LoVo (cell line): ENCODE data around the gene CASP2.
"Not testable (repeated sequence)": the region's sequence is repeated elsewhere in the genome, so short reads cannot be mapped to it uniquely, and the experiment has no call there.

Source experiments
- DNase-seq: peaks from one replicate; pipeline ENCODE4 v3.0.0-alpha.2; 2016; ENCODE audit warnings: low spot score

CASP2 gene

DNA sequence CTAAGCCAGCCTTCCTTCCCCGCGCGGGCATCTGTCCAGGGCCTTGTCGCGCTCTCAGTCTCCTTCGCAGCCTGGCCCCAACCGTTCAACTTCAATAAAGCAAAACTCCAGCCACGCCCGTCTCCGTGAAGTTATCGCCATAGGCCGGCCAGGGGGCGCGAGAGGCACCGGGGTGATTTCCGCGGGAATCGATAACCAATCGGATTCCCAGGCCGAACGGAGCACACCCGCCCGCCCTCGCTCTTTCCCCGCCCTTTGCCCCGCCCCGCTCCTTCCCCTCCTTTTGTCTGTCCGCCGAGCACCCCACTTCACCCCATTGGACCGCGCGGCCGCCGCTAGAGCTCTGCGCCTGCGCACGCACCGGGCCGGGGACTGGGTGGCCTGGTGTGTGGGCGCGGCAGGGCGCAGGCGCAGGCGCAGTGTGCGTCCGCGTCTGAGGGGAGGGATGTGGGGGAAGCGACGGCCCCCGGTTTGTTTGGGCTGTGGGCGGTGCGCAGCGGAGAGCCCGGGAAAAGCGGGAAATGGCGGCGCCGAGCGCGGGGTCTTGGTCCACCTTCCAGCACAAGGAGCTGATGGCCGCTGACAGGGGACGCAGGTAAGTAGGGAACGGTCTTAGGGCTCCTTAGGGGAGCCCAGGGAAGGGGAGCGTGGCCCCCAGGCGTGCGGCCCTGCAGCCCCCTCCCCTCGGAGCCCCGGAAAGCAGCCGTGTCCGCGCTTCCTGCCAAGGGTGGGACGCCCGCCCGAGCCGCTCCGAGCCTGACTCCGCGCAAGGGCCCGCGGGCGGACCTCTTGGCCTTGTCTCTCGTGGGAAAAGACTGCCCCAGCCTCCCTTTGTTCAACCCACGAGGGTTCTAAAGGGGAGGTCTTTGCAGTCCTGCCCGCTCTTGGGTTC is at the start of gene CASP2:
Gene CASP2 (plus strand): TSS at position 417 of the 892 bp plus-strand sequence. CDS start 105 bp downstream, at position 522.
- DNase-seq: peak; percentile 99

DNA sequence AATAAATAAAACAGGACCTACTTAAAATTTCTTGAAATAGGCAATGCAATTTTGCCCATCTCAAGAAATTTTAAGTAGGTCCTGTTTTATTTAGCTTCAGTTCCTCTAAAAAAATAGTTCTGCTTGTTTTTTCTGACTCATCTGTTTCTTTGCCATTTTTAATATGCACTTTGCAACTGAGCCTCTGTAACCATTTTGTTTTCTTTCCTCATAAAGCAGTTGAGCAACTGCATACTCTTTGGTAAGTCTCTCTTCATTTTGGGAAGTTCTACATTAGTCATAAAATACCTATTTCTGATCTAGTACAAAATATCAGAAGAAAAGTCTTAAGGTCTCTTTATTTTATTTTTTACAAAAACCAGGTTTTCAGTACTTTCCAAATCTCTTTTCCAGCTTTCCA is 48.3 kb upstream of the CASP2 start:
- no peak for DNase-seq

DNA sequence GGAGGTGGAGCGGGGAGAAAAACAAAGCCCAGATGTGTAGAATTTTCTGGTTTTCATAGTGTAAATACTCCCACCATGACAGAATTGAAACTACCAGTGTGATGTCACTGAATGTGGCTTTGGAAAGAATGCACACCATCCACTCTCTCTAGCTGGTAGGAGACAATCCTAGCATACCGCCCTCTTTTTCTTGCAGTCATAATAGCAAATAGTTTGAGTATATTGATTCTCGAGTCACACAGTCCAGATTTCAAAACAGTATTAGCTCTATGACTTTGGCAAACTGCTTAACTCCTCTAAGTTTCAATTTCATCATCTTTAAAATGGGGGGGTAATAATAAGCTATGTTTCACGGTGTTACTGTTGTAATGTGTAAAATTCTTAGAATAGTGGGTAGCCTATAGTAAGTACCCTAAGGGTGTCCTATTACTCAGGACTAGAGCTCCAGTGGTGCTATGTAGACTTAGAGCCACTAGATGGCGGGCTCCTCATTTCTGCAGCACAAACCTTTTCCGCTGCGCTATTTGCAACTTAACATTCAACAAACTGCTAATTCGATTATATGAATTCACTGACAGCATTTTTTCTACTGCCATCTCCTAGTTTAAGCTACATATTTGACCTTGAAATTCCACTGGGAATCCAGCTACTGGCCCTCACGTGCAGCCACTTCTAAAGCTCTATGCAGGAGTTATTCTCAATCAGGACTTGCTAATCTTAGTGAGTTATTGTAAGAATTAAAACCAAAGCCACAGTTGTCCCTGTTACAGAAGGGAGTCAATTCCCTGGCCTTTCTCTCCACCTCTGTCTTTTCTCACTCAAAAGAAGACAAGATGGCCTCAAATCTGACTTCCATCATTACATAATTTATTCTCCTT is 47.6 kb upstream of the CASP2 start:
- peak; percentile 90 for DNase-seq

DNA sequence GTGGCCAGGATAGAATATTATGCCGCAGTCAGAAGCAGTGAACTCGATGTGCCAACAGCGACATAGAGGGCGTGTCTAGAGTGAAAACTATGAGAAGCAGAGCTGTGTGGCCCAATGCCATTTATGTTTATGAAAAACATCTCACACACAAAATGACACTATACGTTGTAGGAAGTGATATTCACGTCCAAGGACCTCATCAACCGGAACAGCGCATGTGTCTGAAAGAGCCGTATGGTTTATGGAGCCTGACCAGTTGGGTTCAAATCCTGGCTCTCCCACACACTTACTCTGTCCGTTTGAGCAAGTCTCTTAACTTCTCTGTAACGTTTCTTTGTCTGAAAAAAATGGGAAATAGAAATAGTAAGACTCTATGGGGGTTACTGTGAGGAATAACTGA is 45.8 kb upstream of the CASP2 start:
- no peak for DNase-seq

DNA sequence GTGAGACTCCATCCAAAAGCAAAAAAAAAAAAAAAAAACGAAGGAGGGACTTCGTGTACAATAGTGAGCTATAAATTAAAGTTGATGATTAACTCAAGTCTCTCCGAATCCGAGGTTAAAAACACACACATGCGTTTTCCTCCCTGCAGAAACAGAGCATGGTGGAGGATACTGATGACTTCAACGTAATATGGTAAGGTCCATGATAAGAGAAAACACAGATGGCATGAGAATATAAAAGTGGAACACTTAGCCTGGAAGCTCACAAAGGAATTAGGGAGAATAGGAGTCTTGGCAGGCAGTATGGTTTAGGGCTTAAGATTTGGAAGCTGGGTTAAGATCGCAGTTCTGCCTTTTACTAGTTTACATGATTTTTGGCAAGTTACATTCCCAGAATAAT is 45.0 kb upstream of the CASP2 start:
- DNase-seq: peak; percentile 72

DNA sequence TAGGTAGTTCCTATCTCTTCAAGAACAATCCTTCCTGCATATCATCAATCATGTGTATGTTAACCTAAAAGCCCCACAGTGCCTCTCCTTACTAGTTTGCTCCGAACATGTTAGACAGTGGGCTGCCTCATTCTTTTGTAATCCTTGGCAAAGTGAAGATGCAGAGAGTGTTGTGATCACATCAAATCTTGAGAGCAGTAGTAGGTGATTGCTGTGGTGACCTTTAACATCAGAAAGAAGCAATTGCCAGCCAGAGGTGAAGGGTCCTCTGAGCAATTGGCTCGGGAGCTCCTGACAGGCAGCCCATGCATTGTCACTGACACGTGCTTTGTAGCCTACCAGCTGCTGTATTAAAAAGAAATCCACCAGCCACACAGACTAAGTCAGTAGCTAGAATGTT is 44.5 kb upstream of the CASP2 start:
- DNase-seq: no peak

DNA sequence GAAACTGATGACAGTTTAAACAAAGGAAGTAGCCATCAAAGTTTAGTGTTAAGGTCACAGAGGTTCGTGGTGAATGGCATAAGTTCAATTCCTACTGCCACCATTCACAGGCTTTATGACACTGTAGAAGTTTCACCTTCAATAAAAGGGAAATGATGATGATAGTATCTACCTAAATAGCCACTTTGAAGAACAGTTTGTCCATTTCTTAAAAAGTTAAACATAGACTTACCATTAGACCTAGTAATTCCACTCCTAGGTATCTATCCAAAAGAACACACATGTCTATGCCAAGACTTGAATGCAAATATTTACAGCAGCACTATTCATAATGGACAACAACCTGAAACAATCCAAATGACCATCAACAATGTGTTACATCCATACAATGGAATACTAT is 43.8 kb upstream of the CASP2 start:
- no peak for DNase-seq

DNA sequence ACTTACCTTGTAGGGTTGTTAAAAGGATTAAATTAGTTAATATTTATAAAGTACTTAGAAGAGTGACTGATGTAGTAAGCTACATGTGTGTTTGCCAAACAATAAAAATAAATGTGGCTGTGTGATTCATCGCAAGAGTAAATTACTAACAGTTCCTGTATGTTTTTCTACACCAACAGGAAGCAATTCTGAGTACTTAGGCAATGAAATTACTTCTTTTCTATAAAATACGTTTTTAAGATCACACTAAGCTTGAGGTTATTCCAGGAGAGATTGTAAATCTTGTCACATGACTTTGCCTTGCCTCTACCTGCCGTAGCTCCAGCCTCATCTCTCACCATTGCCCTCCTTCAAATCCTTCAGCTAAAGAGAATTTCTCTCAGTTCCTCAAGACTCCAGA is 43.0 kb upstream of the CASP2 start:
- peak; percentile 88 for DNase-seq

DNA sequence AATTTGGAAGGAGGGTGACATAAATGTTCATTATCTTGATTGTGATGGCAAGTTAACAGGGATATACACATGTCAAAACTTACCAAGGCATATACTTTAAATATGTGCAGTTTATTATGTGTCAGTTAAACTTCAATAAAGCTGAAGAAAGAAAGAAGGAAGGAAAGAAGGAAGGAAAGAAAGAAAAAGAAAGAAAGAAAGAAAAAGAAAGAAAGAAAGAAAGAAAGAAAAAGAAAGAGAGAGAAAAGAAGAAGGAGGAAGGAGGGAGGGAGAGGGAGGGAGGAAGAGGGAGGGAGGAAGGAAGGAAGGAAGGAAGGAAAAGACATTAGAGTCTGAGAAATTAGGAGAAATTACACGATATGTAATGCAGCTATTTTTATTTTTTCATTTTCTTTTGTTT is 40.8 kb upstream of the CASP2 start:
- DNase-seq: no peak

DNA sequence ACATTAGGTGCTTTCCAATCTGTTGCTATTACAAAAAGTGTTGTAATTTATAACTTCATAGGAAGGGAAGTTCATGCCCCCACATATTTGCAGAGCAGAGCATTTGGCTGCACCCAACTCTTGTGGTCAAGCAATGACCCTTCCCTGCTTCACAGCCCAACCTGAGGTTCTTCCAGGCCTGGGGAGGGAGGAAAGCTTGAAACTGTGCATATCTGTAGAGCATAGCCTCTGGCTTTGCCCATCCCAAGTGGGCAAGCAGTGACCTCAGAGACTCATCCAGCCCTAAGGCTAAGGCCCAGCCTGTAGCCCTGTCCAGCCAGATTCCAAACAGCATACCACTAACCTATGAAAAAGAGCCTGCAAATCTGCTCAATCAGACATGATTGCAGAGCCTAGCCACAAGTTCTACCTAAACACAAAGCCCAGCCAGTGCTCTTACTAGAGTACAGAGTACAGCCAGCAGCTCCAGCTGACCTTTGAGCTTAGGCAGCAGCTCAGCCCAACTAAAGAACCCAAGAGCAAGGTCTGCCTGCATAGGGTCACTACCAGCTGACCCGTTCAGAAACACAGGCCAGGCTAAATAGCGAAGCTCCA is 39.3 kb upstream of the CASP2 start:
- DNase-seq: no peak

DNA sequence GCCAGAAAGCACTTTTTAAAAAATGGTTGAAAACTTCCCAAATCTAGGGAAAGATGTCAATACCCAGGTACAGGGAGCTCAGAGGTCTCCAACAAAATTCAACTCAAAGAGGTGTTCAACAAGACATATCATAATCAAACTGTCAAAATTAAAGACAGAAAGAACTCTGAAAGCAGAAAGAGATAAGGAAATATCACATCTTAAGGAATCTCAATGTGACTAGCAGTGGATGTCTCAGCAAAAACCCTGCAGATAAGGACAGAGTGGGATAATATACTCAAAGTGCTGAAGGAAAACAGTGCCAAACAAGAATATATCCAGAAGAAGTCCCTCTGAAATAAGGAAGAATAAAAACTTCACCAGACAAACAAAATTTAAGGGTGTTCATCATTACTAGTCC is 38.0 kb upstream of the CASP2 start:
- DNase-seq: no peak

DNA sequence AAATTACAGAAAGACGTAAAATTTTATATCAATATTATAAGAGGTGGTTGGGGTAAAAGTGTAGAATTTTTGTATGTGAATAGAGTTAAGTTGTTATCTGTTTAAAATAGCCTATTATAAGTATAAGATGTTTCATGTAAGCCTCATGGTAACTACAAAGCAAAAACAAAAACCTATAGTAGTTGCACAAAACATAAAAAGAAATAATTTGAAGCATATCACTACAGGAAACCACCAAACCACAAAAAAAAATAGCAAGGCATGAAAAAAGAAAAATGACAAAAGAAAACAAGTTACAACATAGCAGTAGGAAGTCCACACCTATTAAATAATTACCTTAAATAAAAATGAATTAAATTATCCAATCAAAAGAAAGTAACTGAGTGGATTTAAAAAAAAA is 37.3 kb upstream of the CASP2 start:
- no peak for DNase-seq

DNA sequence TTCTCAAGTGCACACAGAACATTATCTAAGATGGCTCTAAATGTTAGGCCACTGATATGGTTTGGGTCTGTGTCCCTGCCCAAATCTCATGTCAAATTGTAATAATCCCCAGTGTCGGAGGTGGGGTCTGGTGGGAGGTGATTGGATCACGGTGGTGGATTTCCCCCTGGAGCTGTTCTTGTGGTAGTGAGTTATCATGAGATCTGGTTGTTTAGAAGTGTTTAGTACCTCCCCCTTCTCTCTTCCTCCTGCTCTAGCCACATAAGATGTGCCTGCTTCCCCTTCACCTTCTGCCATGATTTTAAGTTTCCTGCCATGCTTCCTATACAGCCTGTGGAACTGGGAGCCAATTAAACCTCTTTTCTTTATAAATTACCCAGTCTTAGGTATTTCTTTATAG is 36.1 kb upstream of the CASP2 start:
- no peak for DNase-seq

DNA sequence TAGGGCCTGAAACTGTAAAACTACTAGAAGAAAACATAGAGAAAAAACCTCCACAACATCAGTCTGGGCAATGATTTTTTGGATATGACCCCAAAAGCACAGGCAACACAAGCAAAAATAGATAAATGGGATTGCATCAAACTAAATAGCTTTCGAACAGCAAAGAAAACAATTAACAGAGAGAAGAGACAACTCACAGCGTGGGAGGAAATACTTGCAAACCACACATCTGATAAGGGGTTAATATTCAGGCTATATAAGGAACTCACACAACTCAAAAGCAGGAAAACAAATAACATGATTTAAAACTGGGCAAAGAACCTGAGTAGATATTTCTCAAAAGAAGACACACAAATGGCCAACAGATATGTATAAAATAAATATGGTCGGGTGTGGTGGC is 32.6 kb upstream of the CASP2 start:
- DNase-seq: no peak

DNA sequence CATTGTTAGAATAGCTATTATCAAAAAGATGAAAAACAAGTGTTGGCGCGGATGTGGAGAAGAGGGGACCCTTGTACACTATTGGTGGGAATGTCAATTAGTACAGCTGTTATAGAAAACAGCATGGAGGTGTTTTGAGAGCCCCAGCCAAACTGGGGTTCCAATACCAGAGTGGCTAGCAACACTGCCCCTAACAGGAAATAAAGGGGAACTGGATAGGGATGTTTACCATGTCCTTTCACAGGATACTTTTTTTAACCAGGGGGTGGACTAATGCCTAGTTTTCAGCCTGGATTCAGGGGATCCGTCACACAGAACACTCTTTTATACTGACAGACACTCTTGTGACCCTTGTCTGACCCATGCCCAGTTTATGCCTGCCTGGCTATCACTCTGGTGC is 31.8 kb upstream of the CASP2 start:
- no peak for DNase-seq

DNA sequence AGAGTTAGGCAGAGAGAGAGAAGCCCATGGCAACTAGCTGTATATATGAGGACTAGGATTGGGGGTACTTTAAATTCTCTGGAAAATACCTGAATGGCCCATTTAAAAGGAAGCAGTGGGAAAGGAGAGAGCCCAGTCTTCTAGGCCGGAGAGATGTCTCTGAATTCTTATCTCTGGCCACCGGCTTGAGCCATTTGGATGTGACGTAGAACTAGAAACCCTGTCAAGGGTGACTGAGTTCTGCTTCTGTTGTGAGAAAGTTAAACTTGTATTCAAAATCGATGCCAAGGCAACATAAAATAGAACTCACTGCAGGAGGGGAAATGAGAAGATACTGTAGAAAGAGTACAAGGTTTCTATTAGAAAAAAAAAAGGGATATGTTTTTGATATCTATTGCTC is 31.2 kb upstream of the CASP2 start:
- DNase-seq: no peak

DNA sequence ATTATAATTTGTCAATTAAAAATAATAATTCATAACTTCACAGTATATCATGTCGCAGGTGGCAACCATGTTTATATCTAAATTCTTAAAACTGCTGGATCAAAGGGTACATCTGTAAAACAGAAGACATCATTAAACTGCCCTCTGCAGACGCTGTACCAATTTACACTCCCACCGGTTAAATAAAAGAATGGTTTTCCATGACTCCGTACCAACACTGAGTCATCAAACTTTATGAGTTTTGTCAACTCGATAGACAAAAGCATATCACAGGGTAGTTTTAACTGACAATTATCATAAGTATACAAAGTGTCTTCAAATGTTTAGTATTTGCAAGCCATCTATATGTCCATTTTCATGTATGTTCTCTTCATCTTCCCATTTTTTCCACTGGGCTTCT is 30.6 kb upstream of the CASP2 start:
- DNase-seq: peak; percentile 79

DNA sequence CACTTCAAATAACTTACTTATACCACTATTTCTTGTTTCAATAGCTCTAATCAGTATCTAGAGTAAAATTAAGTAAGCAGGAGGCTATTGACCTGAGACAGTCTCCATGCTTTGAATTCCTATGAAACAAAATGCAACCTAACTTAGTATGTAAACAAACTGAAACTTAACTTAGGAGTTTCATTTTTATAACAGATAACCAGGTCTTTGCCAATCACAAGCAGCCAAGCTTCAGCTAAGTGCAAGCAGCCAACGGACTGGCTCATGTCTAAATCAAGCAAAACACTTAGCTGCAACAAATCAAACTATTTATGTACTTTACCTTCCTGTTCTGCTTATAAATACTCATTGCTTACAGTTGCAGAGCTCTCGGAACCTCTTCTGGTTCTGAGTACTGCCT is 29.3 kb upstream of the CASP2 start:
- no peak for DNase-seq

DNA sequence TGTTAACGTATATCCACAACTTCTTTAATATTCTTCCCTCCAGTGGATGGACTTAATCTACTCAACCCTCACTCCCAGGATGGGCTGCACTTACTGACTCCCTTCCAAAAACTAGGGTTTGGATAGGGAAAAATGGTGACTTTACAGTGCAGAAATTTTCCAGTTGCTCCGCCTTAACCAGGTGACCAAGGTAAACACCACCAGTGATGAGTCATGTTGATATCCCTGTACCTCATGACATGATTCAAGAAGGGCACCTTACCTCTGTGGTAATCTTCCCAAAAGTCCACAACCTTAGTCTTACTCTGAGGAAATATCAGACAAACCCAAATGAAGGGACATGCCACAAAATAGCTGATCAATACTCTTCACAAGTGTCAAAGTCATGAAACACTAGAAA is 28.4 kb upstream of the CASP2 start:
- peak; percentile 82 for DNase-seq

DNA sequence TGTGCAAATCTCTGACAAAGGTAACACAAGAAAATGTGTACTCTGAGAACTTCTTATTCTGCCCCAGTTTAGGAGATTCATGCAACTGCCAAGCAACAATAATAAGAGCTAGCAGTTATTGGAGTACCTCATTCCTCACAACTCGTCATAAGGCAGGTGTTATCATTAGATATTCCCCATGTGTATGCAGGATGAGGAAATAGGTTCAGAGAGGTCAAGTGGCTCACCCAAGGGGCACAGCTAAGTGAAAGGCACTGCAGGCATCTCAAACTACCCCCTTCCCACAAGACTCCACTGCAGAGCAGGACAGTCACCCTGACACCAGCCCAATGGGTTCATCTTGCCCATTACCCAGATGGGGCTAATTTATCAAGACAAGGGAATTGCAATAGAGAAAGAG is 26.2 kb upstream of the CASP2 start:
- no peak for DNase-seq

DNA sequence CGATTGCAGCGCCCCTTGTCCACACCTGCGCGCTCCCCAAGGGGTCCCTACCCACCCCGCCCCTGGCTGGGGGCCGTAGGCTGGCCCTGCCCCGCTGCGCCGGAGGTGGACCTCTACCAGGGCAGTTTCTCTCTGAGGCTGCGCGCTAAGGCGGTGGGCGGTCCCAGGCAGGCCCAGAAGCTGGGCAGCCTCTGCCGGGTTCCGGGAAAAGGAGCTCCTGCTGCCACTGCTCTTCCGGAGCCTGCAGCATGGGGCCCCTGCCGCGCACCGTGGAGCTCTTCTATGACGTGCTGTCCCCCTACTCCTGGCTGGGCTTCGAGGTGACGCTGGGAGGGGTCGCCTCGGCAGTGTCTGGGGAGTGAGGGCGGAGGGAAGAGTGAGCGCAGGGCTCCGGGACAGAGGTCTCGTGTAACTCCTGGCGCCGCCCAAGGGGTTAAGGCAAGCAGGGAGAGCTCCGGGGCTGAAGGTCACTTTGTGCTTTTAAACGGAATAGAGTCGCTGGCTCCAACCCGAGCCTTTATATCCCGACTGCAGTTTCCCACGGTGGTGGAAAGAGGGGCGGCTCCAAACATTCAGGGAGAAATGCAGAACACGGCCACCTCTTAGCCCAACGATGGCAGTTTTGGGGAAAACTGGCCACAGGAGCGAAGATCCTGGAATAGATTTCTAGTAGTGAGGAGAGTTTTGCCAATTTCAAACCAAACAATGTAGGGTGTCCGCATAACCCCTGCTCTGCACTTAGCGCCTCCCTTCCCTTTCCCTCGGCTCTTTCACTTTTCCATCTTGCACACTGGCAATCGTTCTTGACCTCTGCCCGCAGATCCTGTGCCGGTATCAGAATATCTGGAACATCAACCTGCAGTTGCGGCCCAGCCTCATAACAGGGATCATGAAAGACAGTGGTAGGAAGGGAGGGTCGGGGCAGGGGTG is 24.6 kb upstream of the CASP2 start, which contains the start of gene GSTK1:
Gene GSTK1 (plus strand): TSS at position 176 of the 930 bp plus-strand sequence. CDS start 73 bp downstream, at position 249.
- DNase-seq: peak; percentile 84

DNA sequence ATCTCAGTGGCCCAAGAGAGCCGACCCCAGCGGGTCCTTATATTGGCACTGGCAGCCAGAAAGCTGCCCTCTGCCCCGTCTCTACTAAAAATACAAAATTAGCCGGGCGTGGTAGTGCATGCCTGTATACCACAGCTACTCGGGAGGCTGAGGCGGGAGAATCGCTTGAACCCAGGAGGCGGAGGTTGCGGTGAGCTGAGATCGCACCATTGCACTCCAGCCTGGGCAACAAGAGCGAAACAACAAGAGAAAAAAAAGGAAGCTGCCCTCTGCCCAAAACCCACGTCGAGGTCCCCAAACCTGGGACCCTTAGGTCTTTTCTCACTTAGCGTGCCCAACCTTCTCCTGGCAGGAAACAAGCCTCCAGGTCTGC is 24.0 kb upstream of the CASP2 start:
- DNase-seq: not testable (repeated sequence)
